ENCODE results near the gene EMILIN3. TPM values are rescaled to one million over a fixed set of nuclear protein-coding genes. Genes with fewer than 3 reads are reported as not detected.

Gene EMILIN3
- total and polyA plus RNA-seq, 2 donors (not counting 3 experiments of a cell fraction or from before 2014, with no cell fraction given), result 0.15 TPM; not detected in 1

GRCh38 chr20:41393705-41394066 lies 27.1 kb upstream of the EMILIN3 start:
- no peak for DNase-seq (ENCODE audit: low read depth, low spot score)
- Histone ChIP-seq H3K4me2 (ENCODE audit: insufficient read depth, low read length) (no peak overlapping the region), H3K9me1 (replicated peaks; ENCODE audit: control insufficient read depth, extremely low read depth, insufficient read depth, low read length) (no peaks in the 10 kb centered on the region), H3K79me2 (ENCODE audit: control insufficient read depth, insufficient read depth, low read length) (no peaks in the 10 kb centered on the region), H3K4me3 (replicated peaks in 1 of 3; ENCODE audit: insufficient read depth in 1 of 3, low read depth in 1 of 3, low read length in 3 of 3) (no peak overlapping the region), H4K20me1 (replicated peaks; ENCODE audit: control insufficient read depth, extremely low read depth, insufficient read depth, low read length) (no peaks in the 10 kb centered on the region), H3K9me3 (replicated peaks; ENCODE audit: control insufficient read depth, insufficient read depth, low read length) (no peaks in the 10 kb centered on the region), H3K27ac (ENCODE audit: insufficient read depth, low read depth, low read length) (no peak overlapping the region), H3K9ac (replicated peaks; ENCODE audit: extremely low read depth, insufficient read depth, low read length) (no peak overlapping the region), H2AFZ (ENCODE audit: low read depth, low read length) (no peak overlapping the region), H3K36me3 (ENCODE audit: control insufficient read depth in 2 of 2, extremely low read depth in 1 of 2, insufficient read depth in 2 of 2, low read length in 2 of 2) (no peaks in the 10 kb centered on the region), H3K4me1 (ENCODE audit: control insufficient read depth, extremely low read depth, insufficient read depth, low read length) (no peaks in the 10 kb centered on the region), H3K27me3 (ENCODE audit: control insufficient read depth in 2 of 2, insufficient read depth in 2 of 2, low read length in 2 of 2) (no peaks in the 10 kb centered on the region)
- no peak for FAIRE-seq
- no peak for TF ChIP-seq FOS (IDR thresholded peaks at IDR 0.05; ENCODE audit: borderline replicate concordance, insufficient read depth, low read length)
- no peak for TF ChIP-seq POLR2AphosphoS5 (IDR thresholded peaks at IDR 0.05; ENCODE audit: insufficient read depth, low read depth, low read length)
- no peak for TF ChIP-seq GATA2 (IDR thresholded peaks at IDR 0.05; ENCODE audit: insufficient read depth, insufficient read length, low read depth, low read length)
- no peak for TF ChIP-seq MYC (IDR thresholded peaks at IDR 0.05; ENCODE audit: low read depth, low read length)
- TF ChIP-seq, protein P1, sequence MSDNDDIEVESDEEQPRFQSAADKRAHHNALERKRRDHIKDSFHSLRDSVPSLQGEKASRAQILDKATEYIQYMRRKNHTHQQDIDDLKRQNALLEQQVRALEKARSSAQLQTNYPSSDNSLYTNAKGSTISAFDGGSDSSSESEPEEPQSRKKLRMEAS (IDR thresholded peaks at IDR 0.05; ENCODE audit: insufficient read depth, insufficient read length), result no peak
- TF ChIP-seq JUN (IDR thresholded peaks at IDR 0.05; ENCODE audit: borderline replicate concordance, insufficient read depth, insufficient read length, low read depth), result no peak
- TF ChIP-seq POLR2A (IDR thresholded peaks at IDR 0.05; ENCODE audit: low read depth, low read length), result no peak
- no peak for TF ChIP-seq CTCF (IDR thresholded peaks at IDR 0.05; ENCODE audit: extremely low read depth in 1 of 2, insufficient read depth in 1 of 2, low read depth in 1 of 2, low read length in 2 of 2)
- TF ChIP-seq EZH2 (IDR thresholded peaks at IDR 0.05; ENCODE audit: borderline replicate concordance, low read depth, low read length, severe bottlenecking), result no peak
- POLR2A ChIA-PET, result no interaction called here
- BruUV-seq (replicated peaks), result no TSS peak
- CTCF ChIA-PET, result interaction anchor here (0.6 kb wide), 1 partner anchor 676 kb away, joined by 3 read pairs; no protein-coding TSS in a partner anchor
- dilution Hi-C loops (cut with MboI; ENCODE audit: extremely low pct_ligation_motif_present, low sequenced_read_pairs) (no loop called here), intact Hi-C loops (cut with micrococcal nuclease) (no loop called here)
